Stimulated activated CD8-positive, alpha-beta memory T cell treated with anti-CD3 and anti-CD28 coated beads, Interleukin-15, amount 100 ng/mL, for 1 hour (primary cell): Measurements from ENCODE around the gene IL21R.
"Not testable (repeated sequence)": the region's sequence is repeated elsewhere in the genome, so short reads cannot be mapped to it uniquely, and the experiment has no call there.

Experiments
- DNase-seq: peaks from one replicate; pipeline ENCODE4 v3.0.0-alpha.2; 2020; ENCODE audit warnings: low read depth

IL21R gene

DNA sequence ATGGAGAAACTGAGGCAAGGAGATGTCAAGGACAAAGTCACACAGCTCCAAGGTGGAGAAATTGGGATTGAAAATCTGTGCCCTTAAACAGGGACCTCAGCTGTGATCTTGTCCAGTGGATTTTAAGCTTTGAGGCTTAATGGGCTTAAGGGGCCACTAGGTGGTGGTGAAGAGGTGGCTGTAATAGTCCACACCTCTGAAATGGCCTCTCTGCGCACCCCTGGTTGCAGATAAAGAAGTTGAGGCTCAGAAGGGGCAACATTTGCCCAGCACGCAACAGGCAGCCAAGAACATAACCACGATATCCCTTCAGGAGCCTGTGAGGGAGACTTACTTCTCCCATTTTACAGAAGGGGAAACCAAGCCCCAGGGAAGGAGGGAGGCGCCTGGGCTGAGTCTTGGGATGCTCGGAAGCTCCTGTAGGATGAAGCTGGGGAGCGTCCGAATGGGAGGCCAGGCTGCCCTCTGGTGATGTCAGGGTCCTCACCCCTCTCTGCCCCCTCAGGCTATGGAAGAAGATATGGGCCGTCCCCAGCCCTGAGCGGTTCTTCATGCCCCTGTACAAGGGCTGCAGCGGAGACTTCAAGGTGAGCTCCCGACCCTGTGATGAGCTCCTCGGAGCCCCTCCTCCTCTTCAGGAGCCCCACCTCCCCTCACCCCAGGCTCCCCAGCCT is 43.7 kb downstream of the IL21R start:
- no peak for DNase-seq

DNA sequence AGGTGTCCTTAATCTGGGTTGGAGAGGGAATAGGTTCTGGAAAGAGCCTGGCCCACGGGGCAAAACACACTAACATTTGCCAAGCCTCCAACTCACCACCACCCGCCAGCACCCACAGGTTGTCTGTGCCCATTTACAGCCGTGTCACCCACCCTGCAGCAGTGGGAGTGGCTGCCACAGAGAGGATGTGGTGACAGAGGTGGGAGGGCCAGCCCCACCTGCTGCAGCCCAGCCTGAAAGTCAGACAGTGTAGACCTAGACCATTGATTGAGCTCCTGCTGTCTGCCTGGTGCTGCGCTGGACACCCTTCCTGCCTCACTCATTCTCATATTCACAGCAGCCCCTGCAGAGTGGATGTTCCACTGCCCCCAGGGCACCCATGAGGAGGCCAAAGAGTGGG is 44.7 kb downstream of the IL21R start:
- DNase-seq = peak; percentile 63

DNA sequence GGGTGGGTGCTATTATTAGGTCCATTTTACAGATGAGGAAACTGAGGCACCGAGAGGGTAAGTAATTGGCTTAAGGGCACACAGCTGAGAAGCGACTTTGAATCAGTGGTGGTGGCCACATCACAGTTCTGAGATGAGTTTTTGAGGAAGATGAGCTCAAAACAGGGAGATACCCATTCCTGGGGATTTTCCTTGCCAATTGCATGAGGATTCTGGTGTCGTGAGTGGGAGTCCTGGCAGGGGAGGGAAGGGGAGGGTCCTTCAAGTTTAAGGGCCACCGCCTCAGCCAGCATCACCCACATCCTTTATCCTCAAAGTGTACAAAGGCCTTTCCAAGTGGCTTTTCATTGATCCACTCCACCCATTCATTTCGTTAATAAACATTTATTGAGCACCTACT is 45.3 kb downstream of the IL21R start:
- no peak for DNase-seq

DNA sequence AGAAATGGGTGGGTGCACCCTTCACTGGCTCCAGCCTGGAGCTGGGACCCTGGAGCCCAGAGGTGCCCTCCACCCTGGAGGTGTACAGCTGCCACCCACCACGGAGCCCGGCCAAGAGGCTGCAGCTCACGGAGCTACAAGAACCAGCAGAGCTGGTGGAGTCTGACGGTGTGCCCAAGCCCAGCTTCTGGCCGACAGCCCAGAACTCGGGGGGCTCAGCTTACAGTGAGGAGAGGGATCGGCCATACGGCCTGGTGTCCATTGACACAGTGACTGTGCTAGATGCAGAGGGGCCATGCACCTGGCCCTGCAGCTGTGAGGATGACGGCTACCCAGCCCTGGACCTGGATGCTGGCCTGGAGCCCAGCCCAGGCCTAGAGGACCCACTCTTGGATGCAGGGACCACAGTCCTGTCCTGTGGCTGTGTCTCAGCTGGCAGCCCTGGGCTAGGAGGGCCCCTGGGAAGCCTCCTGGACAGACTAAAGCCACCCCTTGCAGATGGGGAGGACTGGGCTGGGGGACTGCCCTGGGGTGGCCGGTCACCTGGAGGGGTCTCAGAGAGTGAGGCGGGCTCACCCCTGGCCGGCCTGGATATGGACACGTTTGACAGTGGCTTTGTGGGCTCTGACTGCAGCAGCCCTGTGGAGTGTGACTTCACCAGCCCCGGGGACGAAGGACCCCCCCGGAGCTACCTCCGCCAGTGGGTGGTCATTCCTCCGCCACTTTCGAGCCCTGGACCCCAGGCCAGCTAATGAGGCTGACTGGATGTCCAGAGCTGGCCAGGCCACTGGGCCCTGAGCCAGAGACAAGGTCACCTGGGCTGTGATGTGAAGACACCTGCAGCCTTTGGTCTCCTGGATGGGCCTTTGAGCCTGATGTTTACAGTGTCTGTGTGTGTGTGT is 46.8 kb downstream of the IL21R start:
- DNase-seq = no peak

DNA sequence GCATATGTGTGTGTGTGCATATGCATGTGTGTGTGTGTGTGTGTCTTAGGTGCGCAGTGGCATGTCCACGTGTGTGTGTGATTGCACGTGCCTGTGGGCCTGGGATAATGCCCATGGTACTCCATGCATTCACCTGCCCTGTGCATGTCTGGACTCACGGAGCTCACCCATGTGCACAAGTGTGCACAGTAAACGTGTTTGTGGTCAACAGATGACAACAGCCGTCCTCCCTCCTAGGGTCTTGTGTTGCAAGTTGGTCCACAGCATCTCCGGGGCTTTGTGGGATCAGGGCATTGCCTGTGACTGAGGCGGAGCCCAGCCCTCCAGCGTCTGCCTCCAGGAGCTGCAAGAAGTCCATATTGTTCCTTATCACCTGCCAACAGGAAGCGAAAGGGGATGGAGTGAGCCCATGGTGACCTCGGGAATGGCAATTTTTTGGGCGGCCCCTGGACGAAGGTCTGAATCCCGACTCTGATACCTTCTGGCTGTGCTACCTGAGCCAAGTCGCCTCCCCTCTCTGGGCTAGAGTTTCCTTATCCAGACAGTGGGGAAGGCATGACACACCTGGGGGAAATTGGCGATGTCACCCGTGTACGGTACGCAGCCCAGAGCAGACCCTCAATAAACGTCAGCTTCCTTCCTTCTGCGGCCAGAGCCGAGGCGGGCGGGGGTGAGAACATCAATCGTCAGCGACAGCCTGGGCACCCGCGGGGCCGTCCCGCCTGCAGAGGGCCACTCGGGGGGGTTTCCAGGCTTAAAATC is 47.6 kb downstream of the IL21R start:
- peak; percentile 58 for DNase-seq

DNA sequence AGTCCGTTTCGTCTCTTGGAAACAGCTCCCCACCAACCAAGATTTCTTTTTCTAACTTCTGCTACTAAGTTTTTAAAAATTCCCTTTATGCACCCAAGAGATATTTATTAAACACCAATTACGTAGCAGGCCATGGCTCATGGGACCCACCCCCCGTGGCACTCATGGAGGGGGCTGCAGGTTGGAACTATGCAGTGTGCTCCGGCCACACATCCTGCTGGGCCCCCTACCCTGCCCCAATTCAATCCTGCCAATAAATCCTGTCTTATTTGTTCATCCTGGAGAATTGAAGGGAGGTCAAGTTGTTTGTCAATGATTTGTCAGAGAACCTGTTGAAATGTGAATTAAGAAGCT is 48.2 kb downstream of the IL21R start:
- no peak for DNase-seq

DNA sequence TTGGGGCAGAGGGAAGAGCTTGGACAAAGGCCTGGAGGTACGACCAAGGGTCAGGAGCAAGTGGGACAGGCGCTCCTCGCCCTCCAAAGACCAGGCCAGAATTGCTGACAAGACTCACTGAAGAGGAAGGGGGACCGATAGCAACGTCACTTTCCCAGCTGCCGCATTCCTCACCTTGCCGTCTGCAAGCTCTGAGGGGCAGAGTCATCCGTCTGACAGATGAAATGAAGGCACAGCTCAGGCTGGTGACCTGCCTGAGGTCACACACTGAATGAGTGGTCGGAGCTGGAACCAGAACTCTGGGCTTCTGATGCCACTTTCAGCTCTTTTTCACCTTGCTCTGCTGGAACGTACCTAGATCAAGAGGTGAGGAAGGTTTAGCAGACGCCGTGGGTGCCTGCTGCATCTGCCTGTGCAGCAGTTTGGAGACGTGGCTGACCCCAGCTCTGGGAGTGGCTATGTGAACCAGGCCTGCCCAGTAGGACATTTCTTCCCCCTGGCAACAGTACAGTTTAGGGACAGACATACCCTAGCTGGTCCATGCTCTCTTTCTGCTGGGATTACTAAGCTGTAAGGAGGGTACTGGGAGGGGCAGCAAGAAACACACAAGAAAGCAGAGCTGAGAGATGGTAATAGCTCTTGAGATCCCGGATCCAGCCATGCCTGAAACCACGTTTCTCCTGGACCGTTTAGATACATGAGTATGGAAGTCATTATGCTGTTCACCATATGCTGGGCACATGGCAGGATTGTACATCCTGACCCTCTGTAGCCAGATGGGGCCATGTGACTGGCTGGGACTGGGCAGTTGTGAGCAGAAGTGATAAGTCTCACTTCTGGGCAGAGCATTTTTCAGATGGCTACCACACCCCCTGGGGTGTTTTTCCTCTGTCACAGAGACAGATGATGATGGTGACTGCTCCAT is 50.9 kb downstream of the IL21R start:
- DNase-seq = no peak

DNA sequence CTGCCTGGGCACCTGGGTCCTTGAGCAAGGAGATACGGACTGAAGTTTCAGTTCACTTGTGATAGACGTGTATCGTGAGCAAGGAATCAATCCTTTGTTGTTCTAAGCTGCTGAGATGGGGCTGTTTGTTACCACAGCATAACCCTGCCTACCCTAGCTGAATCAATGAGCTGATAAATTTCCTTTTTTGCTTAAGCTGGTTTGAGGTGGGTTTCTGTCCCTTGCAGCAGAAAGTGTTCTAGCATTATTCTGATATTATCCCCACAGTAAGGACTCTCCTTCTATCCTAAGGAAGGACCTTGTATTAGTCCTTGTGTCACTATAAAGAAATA is 51.5 kb downstream of the IL21R start:
- DNase-seq = no peak

DNA sequence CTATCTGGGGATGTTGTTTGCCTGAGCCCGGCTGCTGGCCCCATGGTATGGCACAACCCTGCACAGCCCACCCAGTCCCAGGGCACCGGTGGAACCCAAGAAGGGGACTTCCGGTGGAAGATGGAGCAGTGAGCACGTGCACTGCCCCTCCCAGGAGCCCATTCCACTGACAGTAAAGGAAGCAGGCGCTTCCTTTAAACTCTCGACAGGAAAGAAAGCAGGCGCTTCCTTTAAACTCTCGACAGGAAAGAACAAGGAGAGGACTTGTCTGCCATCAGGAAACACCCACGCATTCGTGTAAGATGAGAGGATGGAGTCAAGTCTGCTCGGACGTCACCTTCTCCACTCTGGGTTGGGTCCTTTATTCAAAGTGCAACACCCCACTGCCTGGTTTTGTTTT is 53.7 kb downstream of the IL21R start:
- DNase-seq = no peak

DNA sequence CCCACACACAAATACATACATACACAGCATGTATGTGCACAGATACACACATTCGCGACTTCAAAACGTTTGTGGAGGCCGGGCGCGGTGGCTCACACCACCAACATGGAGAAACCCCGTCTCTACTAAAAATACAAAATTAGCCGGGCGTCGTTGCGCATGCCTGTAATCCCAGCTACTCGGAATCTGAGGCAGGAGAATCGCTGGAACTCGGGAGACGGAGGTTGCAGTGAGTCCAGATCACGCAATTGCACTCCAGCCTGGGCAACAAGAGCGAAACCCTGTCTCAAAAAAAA is 55.6 kb downstream of the IL21R start:
- not testable (repeated sequence) for DNase-seq

DNA sequence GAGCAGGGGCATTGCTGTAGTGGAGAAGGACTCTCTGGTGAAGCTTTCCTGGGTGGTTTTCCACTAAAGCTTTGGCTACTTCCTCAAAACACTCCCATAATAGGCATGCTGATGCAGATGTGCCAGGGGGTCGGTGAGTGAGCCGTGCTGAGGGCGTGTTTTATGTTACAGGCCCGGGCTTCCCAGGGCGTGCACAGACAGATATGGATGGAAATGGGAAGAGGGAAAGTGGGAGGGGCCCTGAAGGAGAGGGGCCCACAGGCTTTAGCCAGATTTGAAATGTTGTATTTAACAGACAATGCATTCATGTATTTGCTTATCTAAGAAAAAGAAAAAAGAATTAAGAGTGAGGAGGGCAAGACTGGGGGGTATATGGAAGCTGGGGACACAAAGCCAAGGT is 56.3 kb downstream of the IL21R start:
- no peak for DNase-seq

DNA sequence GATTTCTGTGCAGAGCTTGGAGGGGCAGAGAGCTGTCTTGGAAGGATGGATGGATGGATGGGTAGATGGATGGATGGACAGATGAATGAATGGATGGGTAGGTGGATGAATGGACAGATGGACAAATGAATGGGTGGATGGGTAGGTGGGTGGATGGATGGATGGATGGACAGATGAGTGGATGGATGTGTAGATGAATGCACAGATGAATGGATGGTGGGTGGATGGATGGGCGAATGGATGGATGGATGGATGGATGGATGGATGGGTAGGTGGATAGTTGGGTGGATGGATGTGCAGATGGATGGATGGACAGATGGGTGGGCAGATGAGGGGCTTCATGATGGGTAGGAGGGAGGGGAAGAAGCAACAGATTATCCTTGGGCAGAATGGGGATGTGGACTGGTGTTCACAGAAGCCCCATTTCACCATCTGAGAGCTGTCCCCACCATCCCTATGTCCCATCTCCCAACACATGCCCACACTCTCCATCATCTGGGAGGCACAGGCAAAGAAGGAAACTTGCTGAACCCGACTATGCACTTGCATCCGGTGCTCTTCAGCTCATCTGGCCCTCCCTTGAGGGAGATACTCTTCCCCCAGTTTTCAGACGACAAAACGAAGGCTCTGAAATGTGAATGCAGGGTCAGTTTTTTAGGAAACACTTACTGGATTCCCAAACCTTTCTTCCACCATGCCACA is 57.2 kb downstream of the IL21R start:
- DNase-seq = no peak

DNA sequence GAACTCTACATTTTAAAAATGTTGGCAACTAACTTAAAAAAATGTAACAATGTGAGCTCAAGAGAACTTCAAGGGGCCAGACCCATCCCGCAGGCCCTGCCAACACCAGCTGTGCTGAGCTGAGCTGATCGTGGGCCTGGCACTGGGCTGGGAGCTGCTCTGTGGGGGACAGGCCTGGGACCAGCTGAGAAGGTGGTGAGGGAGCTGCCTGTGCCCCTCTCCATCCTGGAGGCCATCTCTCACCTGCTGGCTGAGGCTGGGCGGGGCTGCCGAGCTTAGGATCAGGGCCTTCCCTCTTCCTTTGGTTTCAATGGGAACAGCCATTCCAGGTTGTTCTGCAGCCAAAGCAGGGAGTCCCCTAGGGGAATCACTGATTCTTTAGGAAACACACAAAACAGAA is 58.2 kb downstream of the IL21R start:
- DNase-seq = no peak

DNA sequence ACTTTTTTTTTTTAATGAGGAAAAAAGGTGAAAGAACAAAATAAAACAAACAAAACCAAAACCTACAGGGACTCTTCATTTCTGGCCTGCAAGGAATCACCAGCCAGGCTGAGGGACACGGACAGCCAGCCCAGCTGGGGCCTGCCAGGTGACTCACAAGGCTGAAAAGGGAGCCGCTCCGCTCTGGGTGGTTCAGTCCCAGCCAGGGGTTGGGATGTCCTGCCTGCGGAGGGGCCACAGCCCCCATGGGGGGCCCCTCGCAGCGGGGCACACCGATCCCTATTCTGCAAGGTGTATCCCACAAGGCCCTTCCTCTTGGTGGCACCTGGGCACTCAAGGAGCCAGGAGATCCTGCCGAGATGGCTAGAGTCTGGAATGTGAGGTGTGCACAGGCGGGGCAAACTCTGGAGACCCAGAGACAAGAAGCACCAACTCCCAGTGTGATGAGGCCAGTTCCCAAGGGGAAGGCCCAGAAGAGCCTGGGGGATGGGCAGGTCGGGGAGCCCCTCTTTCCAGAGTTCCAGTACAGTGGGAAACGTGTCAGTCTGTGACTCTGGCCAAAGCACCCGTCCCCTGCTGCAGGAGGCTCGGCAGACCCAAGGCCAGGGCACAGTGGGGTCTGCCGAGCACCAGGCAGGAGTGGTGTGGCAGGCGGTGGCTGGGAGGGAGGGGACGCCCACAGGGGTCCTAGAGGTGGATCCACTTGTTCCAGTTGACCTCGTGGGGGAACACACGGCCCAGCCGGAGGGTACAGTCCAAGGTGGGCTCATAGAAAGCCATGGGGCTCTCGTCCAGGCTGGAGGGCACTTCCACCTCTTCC is 58.9 kb downstream of the IL21R start:
- no peak for DNase-seq

DNA sequence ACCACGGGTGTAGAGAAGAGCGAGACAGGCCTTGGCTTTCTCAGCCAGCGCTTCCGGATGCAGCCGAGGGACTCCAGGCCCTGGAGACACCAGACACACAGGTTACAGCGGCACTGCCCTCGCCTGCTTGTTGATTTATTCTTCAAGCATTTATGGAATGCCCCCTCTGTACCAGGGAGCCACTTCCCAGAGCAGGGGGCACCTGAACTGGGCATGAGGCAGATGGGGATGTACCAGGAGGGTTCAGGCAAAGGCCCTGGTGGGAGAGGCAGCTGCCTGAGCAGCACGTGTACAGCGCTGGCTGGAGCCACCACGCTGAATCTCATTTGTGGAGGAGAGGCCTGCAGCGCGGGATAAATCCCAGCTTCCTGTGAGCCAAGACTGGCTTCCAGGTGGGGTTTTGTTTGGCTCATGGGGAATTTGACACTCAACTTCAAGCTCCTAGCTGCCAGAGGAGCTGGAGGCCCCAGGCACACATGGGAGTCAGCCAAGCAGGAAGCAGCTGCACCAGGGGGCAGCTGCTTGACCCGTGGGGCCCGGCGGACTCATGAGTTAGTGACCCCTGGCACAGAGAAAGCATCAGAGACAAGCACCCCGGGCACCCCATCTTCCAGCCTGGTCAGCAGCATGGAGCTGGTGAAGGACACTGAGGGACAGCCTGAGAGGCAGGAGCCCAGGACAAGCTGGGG is 59.7 kb downstream of the IL21R start:
- no peak for DNase-seq

DNA sequence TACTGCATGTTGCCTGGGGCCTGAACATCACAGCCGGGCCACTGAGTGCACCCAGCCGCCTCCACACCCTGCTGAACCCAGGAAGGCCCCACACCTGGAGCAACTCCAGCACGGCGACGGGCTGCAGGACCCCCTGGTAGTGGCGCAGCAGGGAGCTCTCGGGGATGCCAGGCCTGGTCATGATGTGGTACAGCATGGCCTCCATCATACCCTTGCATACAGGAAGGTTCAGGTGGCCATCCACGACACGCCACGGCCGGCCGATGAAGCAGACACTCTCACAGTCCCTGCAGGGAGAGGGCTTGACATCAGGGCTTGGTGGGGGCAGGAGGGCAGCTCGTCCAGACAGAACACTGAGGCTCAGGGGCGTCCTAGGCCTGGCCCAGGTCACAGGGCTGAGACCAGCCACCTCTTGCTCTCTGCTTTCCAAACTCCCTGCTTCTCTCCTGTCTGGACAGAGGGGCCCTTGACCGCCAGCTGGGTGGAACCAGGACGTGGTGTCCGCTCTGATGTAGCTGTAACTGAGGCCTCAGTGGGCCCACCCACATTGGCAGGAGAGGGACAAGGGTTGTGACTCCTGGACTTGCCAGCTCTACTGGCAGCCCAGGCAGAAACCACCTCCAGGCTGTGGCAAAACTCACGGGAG is 60.3 kb downstream of the IL21R start:
- DNase-seq = no peak

DNA sequence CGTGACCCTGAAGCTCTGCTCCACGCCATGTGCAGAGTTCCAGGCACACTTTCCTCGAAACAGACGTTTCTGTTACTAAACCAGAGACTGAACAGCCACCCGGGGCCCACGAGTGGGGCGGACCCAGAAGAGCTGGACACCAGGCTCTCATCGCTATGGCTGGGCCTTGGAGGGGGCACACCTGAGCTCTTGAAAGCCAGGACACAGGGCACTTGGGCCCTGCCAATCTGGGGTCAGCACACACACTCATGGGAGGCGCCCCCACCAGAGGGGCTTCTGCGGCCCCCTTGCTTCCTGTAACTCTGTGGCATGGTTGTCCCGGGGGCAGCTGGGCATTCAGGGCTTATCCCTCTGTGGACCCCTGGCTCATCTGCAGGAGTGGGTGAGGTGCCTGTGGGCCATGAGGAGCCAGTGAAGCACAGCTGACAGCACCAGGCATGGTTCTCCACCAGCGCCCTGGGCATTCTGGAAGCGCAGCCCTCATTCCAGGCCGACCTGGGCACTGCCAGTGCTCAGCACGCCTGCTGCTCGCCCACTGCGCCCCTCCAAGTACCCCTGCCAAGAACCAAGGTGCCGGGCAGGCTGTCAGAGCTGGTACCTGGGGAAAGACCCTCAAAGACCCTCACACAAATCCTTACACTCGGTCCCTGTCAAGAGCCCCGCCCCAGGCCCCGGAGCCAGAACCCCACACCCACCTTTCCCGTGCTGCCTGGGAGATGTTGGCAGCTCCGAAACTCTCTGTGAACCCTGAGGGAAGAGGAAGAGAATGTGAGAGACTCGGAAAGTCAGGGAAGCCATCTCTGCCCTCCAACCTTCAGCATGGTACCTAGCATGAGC is 61.1 kb downstream of the IL21R start:
- DNase-seq = no peak

DNA sequence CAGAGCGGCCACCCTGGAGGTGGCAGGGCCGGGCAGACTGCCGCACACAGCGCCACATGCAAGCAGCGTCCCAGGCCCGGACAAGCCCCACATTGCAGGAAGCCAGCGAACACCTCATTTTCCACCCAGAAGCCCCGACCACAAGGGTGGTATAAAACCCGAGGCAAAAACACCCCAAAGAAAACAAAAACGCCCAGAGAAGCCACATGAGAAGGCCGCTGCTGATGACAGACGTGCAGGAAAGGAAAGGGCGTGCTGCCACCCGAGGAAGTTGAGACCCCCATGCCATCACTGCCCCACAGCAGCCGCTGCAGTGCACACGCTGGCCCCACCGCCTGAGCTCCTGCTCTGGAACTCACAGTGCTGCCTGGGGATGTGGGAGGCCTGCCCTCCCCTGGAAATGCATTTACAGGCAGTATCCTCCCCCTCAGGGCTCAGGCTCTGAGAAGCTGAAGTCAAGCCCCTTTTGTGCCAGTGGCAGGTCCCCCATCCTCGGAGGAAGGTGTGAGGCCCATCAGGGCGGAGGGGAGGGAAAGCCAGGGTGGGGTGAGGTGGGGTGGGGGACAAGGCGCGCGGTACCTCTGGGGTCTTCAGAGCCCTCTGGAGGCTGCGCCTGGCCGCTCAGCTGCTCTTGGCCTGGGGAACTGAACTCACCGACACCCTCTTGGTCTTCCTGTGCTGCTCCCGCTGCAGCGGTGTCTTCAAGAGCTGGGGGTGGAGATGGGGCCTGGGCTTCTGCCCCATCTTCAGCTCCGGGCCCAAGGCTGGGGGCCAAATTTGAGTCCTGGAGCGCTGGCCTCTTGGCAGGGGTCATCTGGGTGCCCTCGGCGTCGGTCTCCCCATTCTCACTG is 62.0 kb downstream of the IL21R start:
- DNase-seq = peak; percentile 45
